CD4-positive, alpha-beta T cell treated with Interferon gamma for 1 hour (primary cell): ENCODE results near the gene BICC1.
"Not testable (repeated sequence)": the region's sequence is repeated elsewhere in the genome, so short reads cannot be mapped to it uniquely, and the experiment has no call there.

Experiments used
- DNase-seq: peaks from one replicate; pipeline ENCODE4 v3.0.0-alpha.2; 2020

The BICC1 gene

GRCh38 chr10:58836991-58837575 lies 324.4 kb downstream of the BICC1 start:
- DNase-seq = no peak

- no peak for DNase-seq
Observed at GRCh38 chr10:58837826-58838225, 325.2 kb downstream of the BICC1 start.

- no peak for DNase-seq
Observed at GRCh38 chr10:58838561-58839208, 326.0 kb downstream of the BICC1 start.

GRCh38 chr10:58839771-58840170 lies 327.1 kb downstream of the BICC1 start:
- DNase-seq = no peak

- no peak for DNase-seq
Observed at GRCh38 chr10:58840840-58841435, 328.3 kb downstream of the BICC1 start.

DNA sequence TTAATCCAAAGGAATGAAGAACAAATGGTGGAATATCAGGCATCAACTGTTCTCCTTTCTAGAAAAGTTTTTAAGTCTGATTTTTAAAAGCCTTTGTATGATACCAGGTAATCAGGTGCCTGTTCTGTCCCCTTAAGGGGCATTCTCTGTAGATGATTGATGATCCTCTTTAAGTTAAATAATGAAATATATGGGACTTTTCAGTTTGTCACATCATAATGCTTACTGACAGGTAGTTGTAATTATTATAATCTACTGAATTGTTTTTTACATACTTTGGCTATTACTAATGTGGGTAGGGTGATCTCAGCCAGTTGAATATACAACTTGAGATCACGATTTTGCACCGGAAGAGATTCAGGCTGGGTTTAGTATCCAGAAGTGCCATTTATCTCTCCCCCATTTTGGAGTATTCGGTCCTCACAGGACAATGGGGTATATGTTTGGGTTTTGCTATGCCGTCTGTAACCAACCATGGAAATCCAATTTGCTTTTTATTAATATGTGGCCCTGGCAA lies 330.2 kb downstream of the BICC1 start:
- DNase-seq = no peak

GRCh38 chr10:58843760-58844159 lies 331.1 kb downstream of the BICC1 start:
- DNase-seq = no peak

GRCh38 chr10:58844680-58845079 lies 332.0 kb downstream of the BICC1 start:
- DNase-seq = no peak

DNA sequence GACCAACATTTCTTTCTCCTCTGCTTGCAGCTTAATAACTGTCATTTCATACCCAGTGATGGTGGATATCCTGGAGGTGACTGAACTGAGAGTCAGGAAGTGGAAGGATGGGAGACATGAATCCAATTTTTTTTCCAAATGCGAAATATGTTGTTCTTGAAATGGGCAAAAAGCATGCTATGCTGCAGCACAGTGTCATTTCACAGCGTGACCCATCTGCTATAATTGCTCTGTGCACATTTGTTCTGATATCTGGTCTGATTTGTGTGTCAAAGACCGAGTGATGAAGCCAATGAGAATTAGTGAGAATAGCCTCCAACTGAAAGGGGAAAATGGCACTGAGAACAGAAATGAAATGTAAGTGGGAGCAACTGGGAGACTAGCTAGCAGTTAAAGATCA lies 334.2 kb downstream of the BICC1 start:
- DNase-seq = no peak

DNA sequence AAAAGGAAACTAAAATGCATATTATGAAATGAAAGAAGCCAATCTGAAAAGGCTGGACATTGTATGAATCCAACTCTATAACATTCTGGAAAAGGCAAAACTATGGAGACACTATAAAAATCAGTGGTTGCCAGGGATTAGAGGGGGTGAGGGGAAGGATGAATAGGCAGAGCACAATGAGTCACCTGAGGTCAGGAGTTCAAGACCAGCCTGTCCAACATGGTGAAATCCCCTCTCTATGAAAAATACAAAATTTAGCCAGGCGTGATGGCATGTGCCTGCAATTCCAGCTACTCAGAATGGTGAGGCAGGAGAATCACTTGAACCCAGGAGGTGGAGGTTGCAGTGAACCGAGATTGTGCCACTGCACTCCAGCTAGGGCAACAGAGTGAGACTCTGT lies 338.9 kb downstream of the BICC1 start:
- no peak for DNase-seq

DNA sequence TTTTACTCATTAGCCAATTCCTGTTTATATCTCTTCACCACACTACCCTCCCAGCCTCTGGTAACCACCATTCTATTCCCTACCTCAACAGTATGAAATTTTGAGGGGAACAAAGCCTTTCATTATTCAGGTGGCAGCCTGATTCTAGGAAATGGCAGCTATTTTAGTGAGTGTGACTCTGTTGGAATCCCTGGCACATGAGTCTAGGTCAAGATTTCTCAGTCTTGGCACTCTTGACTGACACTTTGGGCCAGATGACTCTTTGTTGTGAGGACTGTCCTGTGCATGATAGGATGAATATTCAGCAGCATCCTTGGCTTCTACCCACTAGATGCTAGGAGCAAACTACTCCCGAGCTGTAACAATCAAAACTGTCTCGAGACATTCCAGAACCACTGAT lies 341.0 kb downstream of the BICC1 start:
- no peak for DNase-seq

GRCh38 chr10:58854811-58855210 lies 342.1 kb downstream of the BICC1 start:
- no peak for DNase-seq

GRCh38 chr10:58856508-58857240 lies 344.0 kb downstream of the BICC1 start:
- no peak for DNase-seq

GRCh38 chr10:58857251-58857805 lies 344.7 kb downstream of the BICC1 start:
- no peak for DNase-seq

DNA sequence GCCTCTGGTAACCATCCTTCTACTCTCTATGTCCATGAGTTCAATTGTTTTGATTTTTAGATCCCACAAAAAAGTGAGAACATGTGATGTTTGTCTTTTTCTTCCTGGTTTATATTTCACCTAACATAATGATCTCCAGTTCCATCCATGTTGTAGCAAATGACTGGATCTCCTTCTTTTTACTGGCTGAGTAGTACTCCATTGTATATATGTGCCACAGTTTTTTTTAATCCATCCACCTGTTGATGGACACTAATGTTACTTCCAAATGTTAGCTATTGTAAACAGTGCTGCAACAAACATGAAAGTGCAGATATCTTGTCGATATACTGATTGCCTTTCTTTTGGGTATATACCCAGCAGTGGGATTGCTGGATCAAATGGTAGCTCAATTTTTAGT lies 345.5 kb downstream of the BICC1 start:
- not testable (repeated sequence) for DNase-seq

DNA sequence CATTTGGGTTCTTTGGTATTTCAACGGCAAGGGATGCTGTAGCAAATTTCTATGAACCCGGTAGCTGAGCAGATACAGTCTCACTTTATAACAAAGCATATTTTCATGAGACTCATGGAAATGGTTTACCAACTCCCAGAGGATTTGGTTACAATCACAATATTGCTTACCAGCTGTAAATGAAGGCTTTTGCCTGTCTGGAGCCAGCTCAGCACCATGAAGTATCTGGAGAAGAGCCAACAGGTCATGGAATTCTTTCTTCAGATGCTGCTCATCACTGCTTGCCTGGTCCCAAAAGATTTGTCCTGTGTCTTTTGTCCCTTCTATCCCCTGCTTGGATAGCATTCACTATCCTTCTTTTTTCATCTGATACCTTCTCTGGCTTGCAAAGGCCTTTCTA lies 346.9 kb downstream of the BICC1 start:
- DNase-seq = no peak

DNA sequence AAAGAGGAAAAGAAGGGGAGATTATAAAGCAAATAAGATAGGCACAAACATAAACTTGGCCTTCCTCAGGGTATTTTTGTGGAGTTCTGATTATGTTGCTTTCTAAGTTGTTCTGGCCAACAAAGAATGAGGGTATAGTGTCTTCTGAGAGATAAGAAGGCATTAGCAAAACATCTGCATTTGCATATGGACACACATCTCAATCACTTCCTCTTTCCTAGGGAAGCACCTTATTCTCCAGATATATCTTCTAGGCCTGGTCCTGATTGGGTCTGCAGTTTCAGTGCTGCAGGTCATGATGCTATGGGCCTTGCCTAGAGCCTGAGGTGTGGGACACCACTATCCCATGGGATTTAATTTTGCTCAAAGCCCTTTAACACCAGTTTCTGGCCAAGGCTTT lies 355.0 kb downstream of the BICC1 start:
- DNase-seq = no peak

- no peak for DNase-seq
Observed at GRCh38 chr10:58868736-58869435, 356.2 kb downstream of the BICC1 start.

GRCh38 chr10:58870070-58870469 lies 357.4 kb downstream of the BICC1 start:
- DNase-seq = no peak

- no peak for DNase-seq
Observed at GRCh38 chr10:58873161-58873560, 360.5 kb downstream of the BICC1 start.
